K562 (cell line): Measurements from ENCODE around the gene SERPINF2. TPM values are rescaled to one million over a fixed set of nuclear protein-coding genes. Genes with fewer than 3 reads are reported as not detected.

Experiments used
- ATAC-seq: fragments of 200-7000 bp; cut with Tn5 transposase; 3 replicates; pipeline ENCODE4 v1.9.1; 2020; ENCODE audit warnings: moderate library complexity
- BruUV-seq: library from RNA; stranded (reverse); fragments of 400-500 nt; replicated peaks from 2 replicates; lab custom pipeline; 2021; lab: Mats Ljungman, UMichigan
- CTCF ChIA-PET: fragments of 300-600 bp; formaldehyde crosslinking; extraction: SDS; loops from one replicate; lab custom pipeline; 2021; ENCODE audit warnings: low intra/inter-chr PET ratio; lab: Yijun Ruan, JAX
- POLR2A ChIA-PET: fragments of 300-600, 350-650 bp; sonication (Branson Sonifier 250); formaldehyde crosslinking; extraction: SDS; loops from one replicate; lab custom pipeline; 2021; ENCODE audit warnings: antibody characterized with exemption, inconsistent platforms; lab: Yijun Ruan, JAX
- DNase-seq, 4 experiments: peaks; one replicate each; pipeline versions ENCODE4 v3.0.0 to v3.0.0-alpha.2; 2011 to 2018; ENCODE audit warnings: low spot score in 3 of 4, mixed read lengths in 3 of 4; ENCODE audit errors: extremely low read depth in 1 of 4
- FAIRE-seq: peaks from 2 replicates; lab custom pipeline; 2011; peaks lifted over from hg19 to GRCh38; lab: Jason Lieb, UNC
- H2AFZ ChIP-seq: 2 replicates; pipeline ENCODE4 v1.6.0; 2011; ENCODE audit warnings: low read depth, low read length, control low read depth, inconsistent platforms
- H3K27ac ChIP-seq: fragments of 200-600 bp; 3 replicates; pipeline ENCODE4 v1.8.0; 2011; ENCODE audit warnings: low read depth, mild to moderate bottlenecking, control low read depth, inconsistent platforms, low read length, moderate library complexity, mixed read lengths; ENCODE audit errors: extremely low read depth
- H3K27me3 ChIP-seq, 2 experiments: fragments of 300-600 bp in 1 of 2; 2 replicates in 1 of 2; 3 replicates in 1 of 2; pipeline versions ENCODE4 v1.6.0 to v1.8.0; 2011; ENCODE audit warnings: inconsistent platforms in 2 of 2, low read length in 2 of 2, mild to moderate bottlenecking in 1 of 2, mixed read lengths in 1 of 2, moderate library complexity in 1 of 2; ENCODE audit not compliant: control insufficient read depth in 2 of 2, insufficient read depth in 2 of 2
- H3K36me3 ChIP-seq: fragments of 300-600 bp; 3 replicates; pipeline ENCODE4 v1.8.0; 2011; ENCODE audit warnings: mild to moderate bottlenecking, low read length, inconsistent platforms; ENCODE audit not compliant: control insufficient read depth, insufficient read depth
- H3K4me1 ChIP-seq, 2 experiments: fragments of 200-600 bp in 1 of 2; replicated peaks in 1 of 2; 2 replicates in 1 of 2; 3 replicates in 1 of 2; pipeline versions ENCODE4 v1.5.1 to v1.8.0; 2011; ENCODE audit warnings: inconsistent platforms in 2 of 2, low read length in 2 of 2, mild to moderate bottlenecking in 1 of 2, mixed read lengths in 1 of 2, moderate library complexity in 1 of 2; ENCODE audit not compliant: control insufficient read depth in 2 of 2, insufficient read depth in 2 of 2
- H3K4me2 ChIP-seq: 2 replicates; pipeline ENCODE4 v1.6.1; 2011; ENCODE audit warnings: low read length, control low read depth, inconsistent platforms, mixed read lengths; ENCODE audit not compliant: insufficient read depth
- H3K4me3 ChIP-seq: fragments of 200-600 bp; sonication (generic), shearing (Covaris generic); 2 replicates; pipeline ENCODE4 v1.5.1; 2016; ENCODE audit warnings: control low read depth, inconsistent platforms
- H3K79me2 ChIP-seq: fragments of 200-600 bp; 3 replicates; pipeline ENCODE4 v1.8.0; 2011; ENCODE audit warnings: low read length, inconsistent platforms; ENCODE audit not compliant: control insufficient read depth, insufficient read depth
- H3K9ac ChIP-seq, 2 experiments: 2 replicates each; pipeline versions ENCODE4 v1.6.0 to v1.6.1; 2011; ENCODE audit warnings: low read depth in 2 of 2, low read length in 2 of 2, control low read depth in 1 of 2, inconsistent platforms in 1 of 2, mild to moderate bottlenecking in 1 of 2, mixed read lengths in 1 of 2; ENCODE audit not compliant: insufficient read depth in 1 of 2
- H3K9me1 ChIP-seq: one replicate; pipeline ENCODE4 v1.6.0; 2011; ENCODE audit warnings: inconsistent platforms, mild to moderate bottlenecking, low read length, moderate library complexity; ENCODE audit not compliant: control insufficient read depth, insufficient read depth
- H3K9me3 ChIP-seq: replicated peaks from 2 replicates; pipeline ENCODE4 v1.5.1; 2011; ENCODE audit warnings: low read depth, low read length, inconsistent platforms; ENCODE audit not compliant: control insufficient read depth, insufficient read depth
- H4K20me1 ChIP-seq: replicated peaks from 2 replicates; pipeline ENCODE4 v1.6.1; 2011; ENCODE audit warnings: low read length, inconsistent platforms, mixed read lengths; ENCODE audit not compliant: control insufficient read depth, insufficient read depth
- ATF1 ChIP-seq, 2 experiments: fragments of 450-650 bp in 1 of 2; IDR thresholded peaks; 2 replicates each; pipeline ENCODE4 v1.6.1; 2016; ENCODE audit warnings: missing compliant biosample characterization in 1 of 2, missing genetic modification characterization in 1 of 2
- BRF2 ChIP-seq: IDR thresholded peaks from 3 replicates; pipeline ENCODE4 v1.6.1; 2011; ENCODE audit warnings: borderline replicate concordance, mild to moderate bottlenecking; ENCODE audit not compliant: insufficient read length, insufficient read depth
- CCNT2 ChIP-seq: IDR thresholded peaks from 2 replicates; pipeline ENCODE4 v1.6.1; 2011; ENCODE audit warnings: borderline replicate concordance, low read depth, mild to moderate bottlenecking, moderate library complexity, mixed read lengths, low read length; ENCODE audit not compliant: insufficient read length; ENCODE audit errors: extremely low read depth
- CREBBP ChIP-seq: IDR thresholded peaks from one replicate; pipeline ENCODE4 v1.6.1; 2012; ENCODE audit warnings: low read depth, mild to moderate bottlenecking, control low read depth, inconsistent platforms, low read length
- DIDO1 ChIP-seq: fragments of 450-650 bp; IDR thresholded peaks from 2 replicates; pipeline ENCODE4 v1.6.1; 2016; ENCODE audit warnings: low read depth, missing biosample characterization, missing genetic modification characterization
- E2F4 ChIP-seq: sonication (generic); formaldehyde crosslinking; IDR thresholded peaks from 2 replicates; pipeline ENCODE4 v1.8.0; 2022; ENCODE audit warnings: mild to moderate bottlenecking, low read depth, missing genetic modification reagents
- FOXM1 ChIP-seq, 2 experiments: fragments of 450-650 bp in 1 of 2; sonication (generic) in 1 of 2; formaldehyde crosslinking in 1 of 2; IDR thresholded peaks; 2 replicates each; pipeline versions ENCODE4 v1.6.1 to v1.9.0; 2017 to 2022; ENCODE audit warnings: low read depth in 2 of 2, mild to moderate bottlenecking in 2 of 2, missing genetic modification reagents in 1 of 2, moderate library complexity in 1 of 2
- GABPA ChIP-seq: fragments of 200-800 bp; sonication (Bioruptor generic); conservative IDR thresholded peaks from 2 replicates; pipeline ENCODE4 v1.6.1; 2016; ENCODE audit warnings: low read depth, missing genetic modification characterization, missing compliant biosample characterization
- HOMEZ ChIP-seq: fragments of 250-450 bp; sonication (Bioruptor Pico); IDR thresholded peaks from 2 replicates; pipeline ENCODE4 v1.4.0; 2020; ENCODE audit warnings: mild to moderate bottlenecking, moderate library complexity
- PML ChIP-seq: IDR thresholded peaks from 2 replicates; pipeline ENCODE4 v1.6.1; 2012; ENCODE audit warnings: low read length, inconsistent platforms
- SMARCE1 ChIP-seq: fragments of 450-650 bp; IDR thresholded peaks from 2 replicates; pipeline ENCODE4 v1.7.1; 2016; ENCODE audit warnings: mild to moderate bottlenecking
- SRSF7 ChIP-seq: fragments of 200-400 bp; formaldehyde crosslinking; optimal IDR thresholded peaks from 2 replicates; pipeline ENCODE3; 2017; ENCODE audit warnings: mild to moderate bottlenecking, low read depth, low read length
- TAF7 ChIP-seq: fragments of 450-650 bp; IDR thresholded peaks from 2 replicates; pipeline ENCODE4 v1.6.1; 2016; ENCODE audit warnings: missing genetic modification characterization, missing compliant biosample characterization
- ZBTB1 ChIP-seq: sonication (generic); formaldehyde crosslinking; IDR thresholded peaks from 2 replicates; pipeline ENCODE4 v1.8.1; 2023; ENCODE audit warnings: missing genetic modification reagents, low read depth, mild to moderate bottlenecking, borderline replicate concordance
- ZNF23 ChIP-seq: fragments of 250-450 bp; sonication (Bioruptor Pico); IDR thresholded peaks from 2 replicates; pipeline ENCODE4 v1.4.0; 2020; ENCODE audit warnings: mild to moderate bottlenecking
- ZNF551 ChIP-seq: fragments of 250-450 bp; sonication (Bioruptor Pico); IDR thresholded peaks from 2 replicates; pipeline ENCODE4 v1.5.0; 2021; ENCODE audit warnings: mild to moderate bottlenecking, moderate library complexity
- ZNF75A ChIP-seq: fragments of 450-650 bp; formaldehyde crosslinking; IDR thresholded peaks from 2 replicates; pipeline ENCODE4 v1.4.0; 2020; ENCODE audit warnings: mild to moderate bottlenecking
- WGBS: fragments of 100-300 bp; shearing (Covaris generic); methylation state at CpG from one replicate; pipeline ENCODE4 v1.1.6; 2016; ENCODE audit warnings: low coverage, mixed read lengths; ENCODE audit not compliant: insufficient coverage; ENCODE audit errors: missing lambda C conversion rate; 5-methylcytosine and 5-hydroxymethylcytosine counted together
- in situ Hi-C: fragments of 300-500 bp; cut with MboI; formaldehyde crosslinking; loops from 4 replicates; pipeline ENCODE4 v1.15.0; 2018; ENCODE audit warnings: inconsistent platforms, mixed read lengths
- intact Hi-C: fragments of 100-400 bp; cut with micrococcal nuclease; formaldehyde crosslinking; loops from 2 replicates; pipeline ENCODE4 v1.14.2; 2022
- polyA plus RNA-seq, 8 experiments: library from polyadenylated mRNA; depleted of rRNA in 4 of 8; stranded (reverse) in 5 of 8; unstranded in 3 of 8; fragments of >200 nt; fragmentation: Nextera tagmentation in 2 of 8; fragmentation: Illumina TruSeq in 1 of 8; extraction: Ambion mirVana in 2 of 8; extraction: Trizol in 1 of 8; gene quantifications; 2 replicates each; pipeline versions ENCODE4 v1.2.1 to v1.2.3, GENCODE V29; 2011 to 2014; ENCODE audit warnings: inconsistent platforms in 1 of 8, missing spikeins in 1 of 8
- total RNA-seq, 7 experiments: library from RNA; depleted of rRNA in 6 of 7; stranded (reverse); fragments of >200 nt in 6 of 7; fragmentation: Illumina TruSeq in 2 of 7; extraction: Trizol in 2 of 7; gene quantifications; 2 replicates each; pipeline versions ENCODE4 v1.2.1 to v1.2.3, GENCODE V29; 2011 to 2021; ENCODE audit warnings: low replicate concordance in 1 of 7

Gene SERPINF2
- total and polyA plus RNA-seq, 9 of the 15 experiments (the other 6 are each of a cell fraction or from before 2014, with no cell fraction given): 0.22 TPM; not detected in 8

- CTCF ChIA-PET: no interaction called here
- peak; percentile 78 to 96 (median 84) for DNase-seq
- H3K27ac ChIP-seq: peak overlapping the region; percentile 97
- no peak for TF ChIP-seq SRSF7
- peak; percentile 44; the same call in 1 of the 2 replicates for TF ChIP-seq GABPA (tag)
- no peak for TF ChIP-seq DIDO1
- TF ChIP-seq CREBBP: no peak
- peak; percentile 81 for TF ChIP-seq CCNT2
- no peak for TF ChIP-seq PML
- TF ChIP-seq ZNF75A (CRISPR knock-in tag): no peak
- TF ChIP-seq TAF7 (tag): no peak
- TF ChIP-seq BRF2: no peak
- TF ChIP-seq HOMEZ (CRISPR knock-in tag): 0 out of 2 replicates have a peak, but pooled peaks have one; percentile 41
- TF ChIP-seq E2F4 (CRISPR knock-in tag): 0 out of 2 replicates have a peak, but pooled peaks have one; percentile 22
- TF ChIP-seq ZNF23 (CRISPR knock-in tag): no peak
- no peak for TF ChIP-seq SMARCE1
- TF ChIP-seq ATF1 (CRISPR knock-in tag; IDR thresholded peaks at IDR 0.05): no peak
- TF ChIP-seq ATF1 (tag; IDR thresholded peaks at IDR 0.05): peak; percentile 59
- TF ChIP-seq ZBTB1: no peak
- no peak for TF ChIP-seq ZNF551 (CRISPR knock-in tag)
- TF ChIP-seq FOXM1 (IDR thresholded peaks at IDR 0.05; ENCODE audit: low read depth): no peak
- TF ChIP-seq FOXM1 (CRISPR knock-in tag; IDR thresholded peaks at IDR 0.05; ENCODE audit: low read depth): no peak
Measured at GRCh38 chr17:1730326-1731193, 12.1 kb upstream of the SERPINF2 start.

More at GRCh38 chr17:1730326-1731193, 12.1 kb upstream of the SERPINF2 start:
- Histone ChIP-seq H3K27me3 (no peaks in the 10 kb centered on the region), H3K36me3 (peaks cover 17% of the 10 kb centered on the region; the same call in 1 of the 3 replicates), H3K9ac (peak overlapping the region; percentile 89 to 91), H3K9me3 (no peaks in the 10 kb centered on the region), H3K79me2 (peaks cover 7% of the 10 kb centered on the region; the same call in 2 of the 3 replicates), H3K4me2 (peak overlapping the region; percentile 72), H3K4me3 (peak overlapping the region; percentile 16; the same call in 1 of the 2 replicates), H4K20me1 (no peaks in the 10 kb centered on the region), H3K9me1 (no peaks in the 10 kb centered on the region), H2AFZ (peak overlapping the region; percentile 89), H3K4me1 (peaks cover 23 to 77% of the 10 kb centered on the region in 2 experiments)
- 12% methylated on average over 25 of the region's 40 CpGs for WGBS
- in situ Hi-C loops: loop anchor here (5.0 kb wide), 1 partner anchor 37 kb away; no protein-coding TSS in a partner anchor
- intact Hi-C loops: no loop called here
- BruUV-seq: no TSS peak
- FAIRE-seq (peak; percentile 92), ATAC-seq (peak; percentile 92)
- POLR2A ChIA-PET: interaction anchor here (0.5 to 1.2 kb wide), 6 partner anchors 9 to 64 kb away, joined by 3 to 8 read pairs (median 4); no protein-coding TSS in a partner anchor
